Neuron (in vitro differentiated cells): ENCODE measurements around the gene DEGS2.

Experiments
- H2AFZ ChIP-seq: one replicate; pipeline ENCODE4 v1.6.1; 2013; ENCODE audit warnings: low read depth, mild to moderate bottlenecking, inconsistent platforms, low read length, moderate library complexity
- H3K27me3 ChIP-seq: one replicate; pipeline ENCODE4 v1.6.1; 2013; ENCODE audit warnings: low read length; ENCODE audit not compliant: insufficient read depth
- H3K36me3 ChIP-seq: one replicate; pipeline ENCODE4 v1.6.1; 2013; ENCODE audit warnings: low read length; ENCODE audit not compliant: insufficient read depth
- H3K4me1 ChIP-seq: one replicate; pipeline ENCODE4 v1.6.1; 2013; ENCODE audit warnings: low read length; ENCODE audit not compliant: insufficient read depth
- H3K4me3 ChIP-seq: 2 replicates; pipeline ENCODE4 v1.5.1; 2013; ENCODE audit warnings: mild to moderate bottlenecking, low read length, moderate library complexity
- H3K9me3 ChIP-seq: one replicate; pipeline ENCODE4 v1.6.1; 2013; ENCODE audit warnings: low read length

DEGS2 gene

GRCh38 chr14:100105357-100106169 lies 53.9 kb downstream of the DEGS2 start:
- no peaks in the 10 kb centered on the region for H3K27me3 ChIP-seq
- no peaks in the 10 kb centered on the region for H3K9me3 ChIP-seq
- peaks cover 7% of the 10 kb centered on the region for H3K36me3 ChIP-seq
- H3K4me1 ChIP-seq, result no peaks in the 10 kb centered on the region
- H2AFZ ChIP-seq, result no peak overlapping the region
- no peak overlapping the region for H3K4me3 ChIP-seq

- Histone ChIP-seq H3K4me1 (no peaks in the 10 kb centered on the region), H2AFZ (no peak overlapping the region)
Measured at GRCh38 chr14:100104523-100105300, 54.7 kb downstream of the DEGS2 start.

DNA sequence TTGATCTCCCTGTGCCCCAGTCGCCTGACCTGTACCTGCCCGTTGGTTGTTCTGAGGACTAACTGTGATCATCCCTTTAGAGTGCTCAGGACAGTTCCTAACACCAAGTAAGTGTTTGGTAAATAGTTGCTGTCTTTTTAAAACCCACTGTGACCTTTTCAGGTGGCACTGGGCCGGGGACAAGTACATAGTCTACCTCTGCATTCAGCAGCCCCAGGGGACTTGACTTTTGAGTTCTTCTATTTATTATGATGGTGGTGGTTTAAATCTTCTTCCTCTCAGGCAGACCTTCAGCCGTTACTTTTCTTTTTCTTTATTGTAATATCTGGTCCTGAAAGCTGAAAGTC lies 55.5 kb downstream of the DEGS2 start:
- Histone ChIP-seq H3K9me3 (no peaks in the 10 kb centered on the region), H3K4me1 (no peaks in the 10 kb centered on the region), H3K36me3 (peaks cover 12% of the 10 kb centered on the region), H3K27me3 (no peaks in the 10 kb centered on the region), H2AFZ (no peak overlapping the region), H3K4me3 (no peak overlapping the region)

More at GRCh38 chr14:100104523-100105300, 54.7 kb downstream of the DEGS2 start:
- no peaks in the 10 kb centered on the region for H3K27me3 ChIP-seq
- H3K4me3 ChIP-seq, result no peak overlapping the region
- H3K36me3 ChIP-seq, result peaks cover 12% of the 10 kb centered on the region
- H3K9me3 ChIP-seq, result no peaks in the 10 kb centered on the region

- Histone ChIP-seq H3K4me1 (no peaks in the 10 kb centered on the region), H3K36me3 (peaks cover 14% of the 10 kb centered on the region), H3K9me3 (no peaks in the 10 kb centered on the region), H3K27me3 (no peaks in the 10 kb centered on the region), H3K4me3 (no peak overlapping the region), H2AFZ (no peak overlapping the region)
Measured at GRCh38 chr14:100103250-100104005, 56.0 kb downstream of the DEGS2 start.

- Histone ChIP-seq H3K36me3 (peaks cover 26% of the 10 kb centered on the region), H3K4me3 (no peak overlapping the region), H3K27me3 (no peaks in the 10 kb centered on the region), H3K4me1 (no peaks in the 10 kb centered on the region), H2AFZ (no peak overlapping the region), H3K9me3 (no peaks in the 10 kb centered on the region)
Measured at GRCh38 chr14:100102156-100102785, 57.2 kb downstream of the DEGS2 start.

DNA sequence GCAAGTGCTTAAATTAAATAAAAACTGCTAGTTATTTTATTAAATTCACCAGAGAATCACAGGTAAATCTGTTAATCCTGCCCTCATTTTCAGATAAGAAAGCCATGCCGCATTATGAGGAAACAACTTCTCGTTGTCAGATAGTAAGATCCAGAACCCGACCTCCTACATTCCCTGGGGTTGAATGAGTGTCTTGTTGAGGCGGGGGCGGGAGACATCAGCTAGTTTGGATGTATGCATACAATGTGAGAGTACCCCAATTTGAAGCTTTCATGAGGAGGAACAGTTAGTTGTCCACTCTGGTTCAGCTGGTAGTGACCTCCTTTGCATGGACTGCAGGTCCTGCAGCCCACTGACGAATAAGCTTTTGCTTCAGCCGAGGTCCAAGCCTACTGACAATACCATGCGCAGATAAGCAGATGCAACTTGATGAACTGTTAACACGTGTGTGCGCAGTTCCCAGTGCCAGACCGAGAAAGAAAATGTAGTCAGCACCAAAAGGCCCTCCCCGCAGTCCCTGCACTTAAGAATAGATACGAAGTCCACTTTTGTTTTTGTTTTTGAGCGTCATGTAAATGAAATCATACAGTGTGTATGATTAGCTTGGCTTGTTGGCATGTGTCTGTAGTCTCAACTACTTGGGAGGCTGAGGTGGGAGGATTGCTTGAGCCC lies 59.3 kb downstream of the DEGS2 start:
- no peaks in the 10 kb centered on the region for H3K27me3 ChIP-seq
- no peaks in the 10 kb centered on the region for H3K4me1 ChIP-seq
- no peak overlapping the region for H3K4me3 ChIP-seq
- peaks cover 28% of the 10 kb centered on the region for H3K36me3 ChIP-seq
- H3K9me3 ChIP-seq, result no peaks in the 10 kb centered on the region
- H2AFZ ChIP-seq, result no peak overlapping the region

GRCh38 chr14:100098171-100098570 lies 61.3 kb downstream of the DEGS2 start:
- Histone ChIP-seq H3K9me3 (no peaks in the 10 kb centered on the region), H2AFZ (no peak overlapping the region), H3K4me1 (no peaks in the 10 kb centered on the region), H3K4me3 (no peak overlapping the region), H3K27me3 (no peaks in the 10 kb centered on the region), H3K36me3 (peaks cover 28% of the 10 kb centered on the region)

GRCh38 chr14:100096656-100097055 lies 62.8 kb downstream of the DEGS2 start:
- Histone ChIP-seq H3K4me1 (no peaks in the 10 kb centered on the region), H3K4me3 (no peak overlapping the region), H3K9me3 (no peaks in the 10 kb centered on the region), H2AFZ (no peak overlapping the region), H3K27me3 (no peaks in the 10 kb centered on the region), H3K36me3 (peaks cover 31% of the 10 kb centered on the region)
